CD4-positive, alpha-beta T cell (primary cell): ENCODE results near the gene PNKD. TPM values are rescaled to one million over a fixed set of nuclear protein-coding genes. Genes with fewer than 3 reads are reported as not detected.

Experiments
- ATAC-seq: fragments of 200-7000 bp; cut with Tn5 transposase; one replicate; pipeline ENCODE4 v1.10.0; 2022; ENCODE audit warnings: mild to moderate bottlenecking; ENCODE audit not compliant: poor library complexity
- CTCF ChIA-PET: fragments of 350-600 bp; sonication (Branson Sonifier 250); formaldehyde crosslinking; loops from one replicate; lab custom pipeline; 2021; ENCODE audit warnings: antibody characterized with exemption, inconsistent platforms; lab: Charles Lee
- POLR2A ChIA-PET: fragments of 350-600 bp; sonication (Branson Sonifier 250); formaldehyde crosslinking; loops from one replicate; lab custom pipeline; 2021; ENCODE audit warnings: antibody characterized with exemption, inconsistent platforms; lab: Charles Lee
- DNase-seq, 14 experiments: peaks; one replicate each; pipeline ENCODE4 v3.0.0-alpha.2; 2013 to 2020; ENCODE audit warnings: mixed read lengths in 2 of 14
- H3K27ac ChIP-seq, 2 donors: one replicate each; pipeline versions ENCODE4 v1.5.1 to v1.7.0; 2013; ENCODE audit warnings: low read length in 2 of 2, low read depth in 1 of 2, mild to moderate bottlenecking in 1 of 2
- H3K27me3 ChIP-seq, 2 experiments: 1 replicate in 1 of 2; 2 replicates in 1 of 2; pipeline versions ENCODE4 v1.6.1 to v1.7.0; 2013; ENCODE audit warnings: low read length in 2 of 2, control low read depth in 1 of 2, mild to moderate bottlenecking in 1 of 2, moderate library complexity in 1 of 2; ENCODE audit not compliant: insufficient read depth in 2 of 2, control insufficient read depth in 1 of 2
- H3K36me3 ChIP-seq: one replicate; pipeline ENCODE4 v1.6.1; 2013; ENCODE audit warnings: low read length, control low read depth; ENCODE audit not compliant: insufficient read depth
- H3K4me1 ChIP-seq: one replicate; pipeline ENCODE4 v1.6.1; 2013; ENCODE audit warnings: low read length, control low read depth; ENCODE audit not compliant: insufficient read depth
- H3K4me3 ChIP-seq: one replicate; pipeline ENCODE4 v1.5.1; 2013; ENCODE audit warnings: mild to moderate bottlenecking, low read length, moderate library complexity
- H3K9me3 ChIP-seq, 2 experiments: 1 replicate in 1 of 2; 2 replicates in 1 of 2; pipeline versions ENCODE4 v1.6.1 to v1.7.0; 2013; ENCODE audit warnings: low read length in 2 of 2, mild to moderate bottlenecking in 2 of 2, control low read depth in 1 of 2, moderate library complexity in 1 of 2; ENCODE audit not compliant: control insufficient read depth in 1 of 2, insufficient read depth in 1 of 2
- H3K27ac Mint-ChIP-seq: one replicate; pipeline ENCODE4 v1.8.0; 2020; ENCODE audit warnings: mixed read lengths
- H3K27me3 Mint-ChIP-seq: one replicate; pipeline ENCODE4 v1.8.0; 2021; ENCODE audit warnings: mixed read lengths
- H3K36me3 Mint-ChIP-seq: one replicate; pipeline ENCODE4 v1.8.0; 2021; ENCODE audit warnings: low read depth, mixed read lengths
- H3K4me1 Mint-ChIP-seq: one replicate; pipeline ENCODE4 v1.8.0; 2021; ENCODE audit warnings: low read depth, mixed read lengths
- H3K4me3 Mint-ChIP-seq: one replicate; pipeline ENCODE4 v1.8.0; 2020; ENCODE audit warnings: mild to moderate bottlenecking, mixed read lengths
- H3K9me3 Mint-ChIP-seq: one replicate; pipeline ENCODE4 v1.8.0; 2020; ENCODE audit warnings: mixed read lengths
- intact Hi-C, 2 experiments: fragments of 100-400 bp; cut with DNase I in 1 of 2; cut with micrococcal nuclease in 1 of 2; formaldehyde crosslinking; loops; one replicate each; pipeline versions ENCODE4 v1.15.1 to v1.9.0; 2023 to 2025; cut with DNase I, micrococcal nuclease
- total RNA-seq, 174 experiments: library from RNA in 2 of 174; stranded (reverse) in 2 of 174; gene quantifications; one replicate each; pipeline ENCODE4 v1.2.3 and lab custom pipeline; 2021 to 2026
- TF ChIP-seq, protein P1 (sequence below): fragments of 200-600 bp; IDR thresholded peaks from one replicate; pipeline ENCODE4 v1.8.0; 2022; ENCODE audit warnings: antibody characterized with exemption, mild to moderate bottlenecking

PNKD gene
- total RNA-seq, 2 experiments from 2014 or later, result 9.2 to 10.6 TPM

DNA sequence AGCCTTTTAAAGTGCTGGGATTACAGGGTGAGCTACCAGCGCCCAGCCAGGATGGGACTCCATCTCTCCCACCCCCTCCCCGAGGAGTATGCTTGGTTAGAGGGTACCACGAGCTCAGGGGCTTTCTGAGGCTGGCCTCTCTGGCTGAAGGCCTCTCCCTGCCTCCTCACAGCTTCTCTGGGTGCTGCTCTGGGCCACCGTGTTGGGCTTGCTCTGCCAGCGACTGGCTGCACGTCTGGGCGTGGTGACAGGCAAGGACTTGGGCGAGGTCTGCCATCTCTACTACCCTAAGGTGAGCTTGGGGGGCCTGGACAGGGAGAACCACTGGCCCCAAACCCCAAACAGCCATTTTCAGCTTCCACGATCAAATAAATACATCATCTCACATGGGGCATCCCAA, 114.7 kb downstream of the PNKD start:
- Histone ChIP-seq H3K36me3 (no peaks in the 10 kb centered on the region), H3K27ac (no peak overlapping the region), H3K9me3 (no peaks in the 10 kb centered on the region), H3K4me3 (no peak overlapping the region), H3K27me3 (no peaks in the 10 kb centered on the region), H3K4me1 (peaks cover 13% of the 10 kb centered on the region)
- H3K36me3 Mint-ChIP-seq, result no peaks in the 10 kb centered on the region
- H3K9me3 Mint-ChIP-seq, result no peaks in the 10 kb centered on the region
- H3K27ac Mint-ChIP-seq, result no peak overlapping the region
- TF ChIP-seq, protein P1, sequence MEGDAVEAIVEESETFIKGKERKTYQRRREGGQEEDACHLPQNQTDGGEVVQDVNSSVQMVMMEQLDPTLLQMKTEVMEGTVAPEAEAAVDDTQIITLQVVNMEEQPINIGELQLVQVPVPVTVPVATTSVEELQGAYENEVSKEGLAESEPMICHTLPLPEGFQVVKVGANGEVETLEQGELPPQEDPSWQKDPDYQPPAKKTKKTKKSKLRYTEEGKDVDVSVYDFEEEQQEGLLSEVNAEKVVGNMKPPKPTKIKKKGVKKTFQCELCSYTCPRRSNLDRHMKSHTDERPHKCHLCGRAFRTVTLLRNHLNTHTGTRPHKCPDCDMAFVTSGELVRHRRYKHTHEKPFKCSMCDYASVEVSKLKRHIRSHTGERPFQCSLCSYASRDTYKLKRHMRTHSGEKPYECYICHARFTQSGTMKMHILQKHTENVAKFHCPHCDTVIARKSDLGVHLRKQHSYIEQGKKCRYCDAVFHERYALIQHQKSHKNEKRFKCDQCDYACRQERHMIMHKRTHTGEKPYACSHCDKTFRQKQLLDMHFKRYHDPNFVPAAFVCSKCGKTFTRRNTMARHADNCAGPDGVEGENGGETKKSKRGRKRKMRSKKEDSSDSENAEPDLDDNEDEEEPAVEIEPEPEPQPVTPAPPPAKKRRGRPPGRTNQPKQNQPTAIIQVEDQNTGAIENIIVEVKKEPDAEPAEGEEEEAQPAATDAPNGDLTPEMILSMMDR, result no peak
- H3K4me1 Mint-ChIP-seq, result peaks cover 6% of the 10 kb centered on the region
- intact Hi-C loops, result no loop called here
- ATAC-seq (no peak), DNase-seq (no peak)
- H3K4me3 Mint-ChIP-seq, result no peak overlapping the region
- POLR2A ChIA-PET, result interaction anchor here (0.6 kb wide), 1 partner anchor 12 kb away, joined by 3 read pairs; no protein-coding TSS in a partner anchor
- CTCF ChIA-PET, result no interaction called here
- no peaks in the 10 kb centered on the region for H3K27me3 Mint-ChIP-seq

DNA sequence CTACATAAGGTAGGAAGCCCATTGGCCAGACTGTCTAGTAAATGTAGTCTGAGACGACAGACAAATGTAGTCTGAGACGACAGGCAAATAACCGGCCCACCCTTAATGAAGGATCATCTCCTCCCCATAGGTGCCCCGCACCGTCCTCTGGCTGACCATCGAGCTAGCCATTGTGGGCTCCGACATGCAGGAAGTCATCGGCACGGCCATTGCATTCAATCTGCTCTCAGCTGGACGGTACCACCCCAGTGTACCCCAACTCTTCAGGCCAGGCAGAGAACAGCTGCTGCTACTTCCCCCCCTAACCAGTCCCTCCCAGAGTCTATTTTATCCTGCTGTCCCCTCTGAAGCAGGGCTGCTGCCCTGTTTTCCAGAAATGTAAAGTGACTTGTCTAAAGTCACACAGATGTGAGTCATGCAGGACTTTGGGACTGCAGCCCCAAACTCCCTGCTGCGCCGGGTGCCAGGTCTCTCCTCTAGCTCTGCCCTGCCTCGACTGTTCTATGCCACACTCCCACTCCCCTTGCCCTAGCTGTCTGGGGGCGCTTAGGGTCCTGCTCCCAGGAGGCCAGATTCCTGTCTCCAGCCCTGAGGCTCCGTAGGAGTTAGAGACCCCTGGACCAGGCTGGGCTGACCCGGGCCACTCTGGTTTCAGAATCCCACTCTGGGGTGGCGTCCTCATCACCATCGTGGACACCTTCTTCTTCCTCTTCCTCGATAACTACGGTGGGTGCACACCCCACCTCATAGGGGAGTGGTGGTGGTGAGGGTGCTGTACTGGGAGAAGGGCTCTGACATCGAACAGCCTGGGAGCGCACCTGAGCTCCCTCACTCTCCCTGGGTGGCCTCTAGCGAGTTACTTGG, 116.4 kb downstream of the PNKD start:
- ATAC-seq (peak; percentile 4), DNase-seq (no peak)
- Mint-ChIP-seq H3K9me3 (no peaks in the 10 kb centered on the region), H3K27me3 (no peaks in the 10 kb centered on the region), H3K36me3 (no peaks in the 10 kb centered on the region), H3K4me3 (no peak overlapping the region), H3K27ac (peak overlapping the region; percentile 21), H3K4me1 (peaks cover 6% of the 10 kb centered on the region)
- Histone ChIP-seq H3K36me3 (no peaks in the 10 kb centered on the region), H3K9me3 (no peaks in the 10 kb centered on the region), H3K4me1 (peaks cover 13% of the 10 kb centered on the region), H3K27ac (no peak overlapping the region), H3K27me3 (no peaks in the 10 kb centered on the region), H3K4me3 (no peak overlapping the region)
- ChIA-PET CTCF (interaction anchor here (1.2 to 1.4 kb wide), 2 partner anchors 85 to 94 kb away, joined by 3 to 4 read pairs; no protein-coding TSS in a partner anchor), POLR2A (interaction anchor here (1.3 kb wide), 1 partner anchor 9 kb away, joined by 3 read pairs; no protein-coding TSS in a partner anchor)
- TF ChIP-seq, protein P1, result no peak
- intact Hi-C loops, result no loop called here

DNA sequence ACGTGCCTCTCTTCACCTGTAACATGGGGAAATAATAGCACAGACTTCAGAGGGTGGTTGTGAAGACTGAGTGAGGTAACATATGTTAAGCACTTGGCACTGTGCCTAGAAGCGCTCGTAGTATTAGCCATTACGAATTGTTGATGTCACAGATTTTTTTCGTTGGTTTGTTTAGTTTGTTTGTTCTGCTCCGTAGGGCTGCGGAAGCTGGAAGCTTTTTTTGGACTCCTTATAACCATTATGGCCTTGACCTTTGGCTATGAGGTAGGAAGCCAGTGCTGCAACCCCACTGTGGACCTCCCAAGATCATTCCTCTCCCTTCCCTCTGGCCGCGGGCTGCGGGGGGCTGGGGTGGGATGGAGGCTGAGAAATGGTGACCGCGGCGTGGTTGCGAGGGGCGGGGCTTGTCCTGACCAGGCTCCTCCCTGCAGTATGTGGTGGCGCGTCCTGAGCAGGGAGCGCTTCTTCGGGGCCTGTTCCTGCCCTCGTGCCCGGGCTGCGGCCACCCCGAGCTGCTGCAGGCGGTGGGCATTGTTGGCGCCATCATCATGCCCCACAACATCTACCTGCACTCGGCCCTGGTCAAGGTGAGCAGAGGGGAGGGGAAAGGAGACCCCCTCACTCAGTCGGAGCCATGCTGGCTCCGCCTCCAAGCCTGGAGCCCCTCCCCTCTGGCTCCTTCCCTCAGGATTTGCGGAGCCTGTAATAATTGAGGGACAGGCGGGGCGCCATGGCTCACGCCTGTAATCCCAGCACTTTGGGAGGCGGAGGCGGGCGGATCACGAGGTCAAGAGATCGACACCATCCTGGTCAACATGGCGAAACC, 117.3 kb downstream of the PNKD start:
- TF ChIP-seq, protein P1, result no peak
- no peaks in the 10 kb centered on the region for H3K9me3 ChIP-seq
- intact Hi-C loops, result no loop called here
- H3K4me1 ChIP-seq, result peaks cover 13% of the 10 kb centered on the region
- no peaks in the 10 kb centered on the region for H3K27me3 ChIP-seq
- Mint-ChIP-seq H3K4me1 (peaks cover 6% of the 10 kb centered on the region), H3K27me3 (no peaks in the 10 kb centered on the region), H3K36me3 (no peaks in the 10 kb centered on the region), H3K27ac (peak overlapping the region; percentile 21), H3K9me3 (no peaks in the 10 kb centered on the region), H3K4me3 (peak overlapping the region; percentile 54)
- ChIA-PET POLR2A (interaction anchor here (1.3 to 1.4 kb wide), 2 partner anchors 8 to 10 kb away, joined by 3 read pairs; no protein-coding TSS in a partner anchor), CTCF (interaction anchor here (1.4 kb wide), 1 partner anchor 86 kb away, joined by 4 read pairs; no protein-coding TSS in a partner anchor)
- H3K4me3 ChIP-seq, result peak overlapping the region; percentile 14
- no peak overlapping the region for H3K27ac ChIP-seq
- ATAC-seq (peak; percentile 87), DNase-seq (peak in 4 of 14 experiments; percentile 48 to 70 (median 59))
- no peaks in the 10 kb centered on the region for H3K36me3 ChIP-seq
